GM20000 (cell line): ENCODE data around the gene HELB.

Experiments used
- DNase-seq: peaks from one replicate; pipeline ENCODE4 v3.0.0; 2012; ENCODE audit warnings: low spot score
- CTCF ChIP-seq: IDR thresholded peaks from 2 replicates; pipeline ENCODE4 v1.5.1; 2012; ENCODE audit warnings: mild to moderate bottlenecking, control low read depth; ENCODE audit errors: extremely low read depth, missing control alignments

Gene HELB

GRCh38 chr12:66354291-66354690 lies 52.0 kb downstream of the HELB start:
- TF ChIP-seq CTCF: no peak
- no peak for DNase-seq

GRCh38 chr12:66359300-66359699 lies 57.0 kb downstream of the HELB start:
- TF ChIP-seq CTCF: no peak
- DNase-seq: no peak

GRCh38 chr12:66361703-66362102 lies 59.4 kb downstream of the HELB start:
- TF ChIP-seq CTCF: no peak

GRCh38 chr12:66365718-66366490 lies 63.6 kb downstream of the HELB start:
- no peak for DNase-seq
- TF ChIP-seq CTCF: no peak

More at GRCh38 chr12:66361703-66362102, 59.4 kb downstream of the HELB start:
- no peak for DNase-seq

- TF ChIP-seq CTCF: no peak
- DNase-seq: no peak
Measured at GRCh38 chr12:66367015-66367667, 64.8 kb downstream of the HELB start.

GRCh38 chr12:66371982-66372381 lies 69.7 kb downstream of the HELB start:
- no peak for TF ChIP-seq CTCF
- no peak for DNase-seq

GRCh38 chr12:66375560-66375959 lies 73.3 kb downstream of the HELB start:
- TF ChIP-seq CTCF: no peak
- DNase-seq: no peak
